Thymus (tissue), 11 donors: Measurements from ENCODE around the gene MRPL21. TPM values are rescaled to one million over a fixed set of nuclear protein-coding genes. Genes with fewer than 3 reads are reported as not detected.

ENCODE experiments used
- DNase-seq, 9 donors: peaks; one replicate each; pipeline ENCODE4 v3.0.0-alpha.2; 2013; ENCODE audit warnings: low spot score in 9 of 9, low read depth in 6 of 9, missing footprints in 1 of 9
- H3K27ac ChIP-seq, 2 donors: one replicate each; pipeline ENCODE4 v1.5.1; 2013; ENCODE audit warnings: control low read depth in 1 of 2, low read depth in 1 of 2, low read length in 1 of 2, mild to moderate bottlenecking in 1 of 2, moderate library complexity in 1 of 2
- H3K27me3 ChIP-seq, 2 donors: one replicate each; pipeline ENCODE4 v1.5.1; 2013; ENCODE audit warnings: low read length in 1 of 2; ENCODE audit not compliant: control insufficient read depth in 2 of 2, insufficient read depth in 1 of 2
- H3K36me3 ChIP-seq, 2 donors: one replicate each; pipeline ENCODE4 v1.5.1; 2013; ENCODE audit warnings: low read length in 1 of 2, mild to moderate bottlenecking in 1 of 2, moderate library complexity in 1 of 2; ENCODE audit not compliant: control insufficient read depth in 2 of 2, insufficient read depth in 2 of 2
- H3K4me1 ChIP-seq, 2 donors: one replicate each; pipeline ENCODE4 v1.5.1; 2013; ENCODE audit warnings: low read length in 2 of 2; ENCODE audit not compliant: control insufficient read depth in 2 of 2, insufficient read depth in 2 of 2
- H3K4me3 ChIP-seq, 2 donors: one replicate each; pipeline ENCODE4 v1.5.1; 2013; ENCODE audit warnings: low read length in 2 of 2, control low read depth in 1 of 2, mild to moderate bottlenecking in 1 of 2
- H3K9me3 ChIP-seq, 2 donors: one replicate each; pipeline ENCODE4 v1.5.1; 2013; ENCODE audit warnings: low read length in 1 of 2, mild to moderate bottlenecking in 1 of 2; ENCODE audit not compliant: control insufficient read depth in 2 of 2, insufficient read depth in 1 of 2
- WGBS: extraction: QIAGEN DNeasy Blood & Tissue Kit; methylation state at CpG from one replicate; pipeline ENCODE4 v1.1.7; 2013; 5-methylcytosine and 5-hydroxymethylcytosine counted together
- polyA plus RNA-seq: library from polyadenylated mRNA; stranded (reverse); fragments of 200-250 nt; gene quantifications from one replicate; pipeline ENCODE4 v1.2.3, GENCODE V29; 2013
- total RNA-seq: library from RNA; stranded (reverse); fragments of 120-200 nt; gene quantifications from one replicate; pipeline ENCODE4 v1.2.4, GENCODE V29; 2013
- donor health status: healthy.

The MRPL21 gene
- total and polyA plus RNA-seq, 2 donors = 91.9 to 101 TPM

DNA sequence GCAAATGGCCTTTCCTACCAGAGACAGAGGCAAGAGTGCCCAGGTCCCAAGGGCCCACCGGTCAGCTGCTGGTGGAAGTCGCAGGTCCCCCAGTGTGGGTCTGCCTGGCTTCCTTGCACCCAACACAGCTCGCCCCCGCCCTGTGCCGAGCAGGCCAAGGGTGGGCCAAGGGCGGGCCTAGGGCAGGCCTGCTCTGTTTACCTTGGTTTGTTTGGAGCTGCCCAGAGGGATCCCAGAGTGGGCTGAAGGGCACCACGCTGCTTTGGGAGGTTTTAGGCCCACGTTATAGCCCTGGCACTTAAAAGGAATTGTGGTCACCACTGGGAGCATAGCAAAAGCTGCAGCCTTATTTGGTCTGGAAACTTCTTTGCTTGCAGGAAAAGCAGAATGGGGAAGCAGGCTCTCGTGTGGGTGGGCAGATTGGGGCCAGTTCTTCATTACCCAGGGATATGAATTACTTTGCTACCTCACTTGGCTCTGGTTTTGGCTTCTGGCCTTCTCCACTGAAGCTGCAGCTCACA lies 39.2 kb upstream of the MRPL21 start:
- Histone ChIP-seq H3K36me3 (peaks cover 26 to 34% of the 10 kb centered on the region in 2 donors), H3K4me3 (no peak overlapping the region), H3K27ac (no peak overlapping the region), H3K4me1 (no peaks in the 10 kb centered on the region), H3K9me3 (no peaks in the 10 kb centered on the region), H3K27me3 (no peaks in the 10 kb centered on the region)
- WGBS = 81% methylated on average over 9 of the region's 9 CpGs
- no peak for DNase-seq

DNA sequence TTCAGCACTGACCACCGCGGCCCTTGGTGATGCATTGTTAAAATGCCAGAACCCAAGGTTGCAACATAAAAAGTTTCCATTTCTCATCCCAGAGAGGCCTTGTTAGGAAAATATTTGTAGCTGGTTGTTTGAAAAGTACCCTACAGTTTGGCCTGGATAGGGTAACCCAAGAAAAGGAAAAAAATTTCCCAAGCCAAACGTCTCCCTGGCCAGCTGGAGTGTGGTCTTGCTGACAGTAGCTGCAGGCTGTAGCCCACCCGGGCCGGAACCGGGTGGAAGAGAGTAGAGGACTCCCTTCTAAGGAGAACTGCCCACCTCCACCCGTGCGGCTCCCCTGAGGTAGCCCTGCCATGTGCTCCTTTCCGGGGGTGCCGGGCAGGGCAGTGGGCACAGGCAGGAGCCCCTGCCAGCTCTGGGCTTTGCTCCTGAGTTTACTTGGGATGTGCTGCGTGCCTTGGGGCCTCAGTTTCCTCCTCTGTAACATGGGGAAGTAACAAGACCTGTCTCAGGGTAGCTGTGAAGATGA lies 38.5 kb upstream of the MRPL21 start:
- H3K4me1 ChIP-seq = no peaks in the 10 kb centered on the region
- WGBS = 87% methylated on average over 11 of the region's 11 CpGs
- H3K9me3 ChIP-seq = no peaks in the 10 kb centered on the region
- DNase-seq = no peak
- H3K36me3 ChIP-seq = peaks cover 33 to 39% of the 10 kb centered on the region in 2 donors
- no peak overlapping the region for H3K27ac ChIP-seq
- no peak overlapping the region for H3K4me3 ChIP-seq
- no peaks in the 10 kb centered on the region for H3K27me3 ChIP-seq

DNA sequence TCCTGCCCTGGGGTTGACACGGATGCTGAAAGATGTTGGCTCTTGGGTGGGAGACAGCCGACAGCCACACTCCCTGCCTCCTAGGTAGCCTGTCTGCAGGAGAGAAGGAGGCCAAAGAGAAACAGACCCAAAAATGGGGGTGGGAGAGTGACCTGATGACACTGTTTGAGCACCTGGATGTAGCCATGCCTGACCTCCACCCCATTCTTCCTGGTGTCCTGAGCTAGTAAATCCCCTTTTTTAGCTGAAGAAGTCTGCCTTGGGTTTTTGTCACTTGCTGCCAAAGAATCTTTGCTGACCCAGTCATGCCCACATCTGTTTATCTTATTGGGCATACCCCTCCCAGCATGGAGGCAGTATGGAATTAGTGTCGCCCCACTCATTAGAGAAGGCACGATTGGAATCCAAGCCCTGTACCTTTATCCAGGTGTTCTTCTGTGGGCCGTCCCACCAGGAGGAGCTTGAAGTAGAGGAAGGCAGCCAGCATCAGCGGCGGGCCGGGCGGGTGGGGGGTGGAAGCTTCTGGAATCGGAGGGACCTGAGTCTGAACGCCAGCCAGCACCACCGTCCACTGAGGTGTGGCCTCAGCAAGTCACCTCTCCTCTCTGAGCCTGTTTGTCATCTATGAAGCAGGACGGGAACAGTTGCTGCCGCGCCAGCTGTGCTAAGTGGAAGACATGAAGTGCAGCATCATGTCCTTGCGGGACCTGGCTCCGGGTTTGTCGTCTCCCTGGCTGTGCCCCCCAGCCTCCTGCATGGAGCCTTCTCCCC lies 37.9 kb upstream of the MRPL21 start:
- DNase-seq = no peak

DNA sequence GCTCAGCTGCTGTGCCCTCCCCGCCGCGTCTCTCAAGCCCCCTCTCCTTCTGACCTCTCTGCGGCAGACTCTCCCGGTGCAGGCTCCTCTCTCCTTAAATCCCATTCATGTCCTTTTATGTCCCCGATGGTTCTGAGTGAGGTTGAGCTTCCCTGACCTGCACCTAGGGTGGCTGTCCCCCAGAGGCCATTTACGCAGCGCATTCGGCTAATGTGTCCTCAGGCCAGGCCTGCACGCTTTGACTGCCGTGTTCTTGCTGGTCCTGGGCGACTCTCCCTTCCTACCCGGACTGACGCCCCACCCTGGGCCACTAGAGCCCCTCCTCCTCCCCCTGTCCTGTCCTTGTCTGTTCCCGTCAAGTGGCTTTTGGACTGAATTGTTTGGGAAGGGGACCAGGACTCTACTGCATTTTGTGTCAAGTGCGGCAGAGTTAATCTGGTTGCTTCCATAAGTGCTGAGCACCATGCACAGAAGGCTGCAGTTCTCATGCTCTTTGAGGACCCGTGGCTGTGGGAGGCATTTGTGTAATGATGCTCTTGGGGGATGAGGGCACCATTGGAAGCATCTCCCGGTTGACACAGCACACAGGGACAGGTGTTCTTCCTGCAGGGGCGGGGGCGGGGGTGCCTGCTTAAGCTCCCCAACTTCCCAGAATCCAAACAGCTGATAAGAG lies 37.2 kb upstream of the MRPL21 start:
- no peaks in the 10 kb centered on the region for H3K9me3 ChIP-seq
- no peak overlapping the region for H3K4me3 ChIP-seq
- H3K27me3 ChIP-seq = no peaks in the 10 kb centered on the region
- peaks cover 45 to 53% of the 10 kb centered on the region in 2 donors for H3K36me3 ChIP-seq
- no peak for DNase-seq
- H3K4me1 ChIP-seq = no peaks in the 10 kb centered on the region
- no peak overlapping the region for H3K27ac ChIP-seq
- 97% methylated on average over 20 of the region's 20 CpGs for WGBS

More for the DNA sequence above, 37.9 kb upstream of the MRPL21 start:
- H3K4me1 ChIP-seq = no peaks in the 10 kb centered on the region
- no peaks in the 10 kb centered on the region for H3K9me3 ChIP-seq
- no peak overlapping the region for H3K4me3 ChIP-seq
- H3K27me3 ChIP-seq = no peaks in the 10 kb centered on the region
- no peak overlapping the region for H3K27ac ChIP-seq
- 93% methylated on average over 18 of the region's 18 CpGs for WGBS
- H3K36me3 ChIP-seq = peaks cover 39 to 46% of the 10 kb centered on the region in 2 donors

DNA sequence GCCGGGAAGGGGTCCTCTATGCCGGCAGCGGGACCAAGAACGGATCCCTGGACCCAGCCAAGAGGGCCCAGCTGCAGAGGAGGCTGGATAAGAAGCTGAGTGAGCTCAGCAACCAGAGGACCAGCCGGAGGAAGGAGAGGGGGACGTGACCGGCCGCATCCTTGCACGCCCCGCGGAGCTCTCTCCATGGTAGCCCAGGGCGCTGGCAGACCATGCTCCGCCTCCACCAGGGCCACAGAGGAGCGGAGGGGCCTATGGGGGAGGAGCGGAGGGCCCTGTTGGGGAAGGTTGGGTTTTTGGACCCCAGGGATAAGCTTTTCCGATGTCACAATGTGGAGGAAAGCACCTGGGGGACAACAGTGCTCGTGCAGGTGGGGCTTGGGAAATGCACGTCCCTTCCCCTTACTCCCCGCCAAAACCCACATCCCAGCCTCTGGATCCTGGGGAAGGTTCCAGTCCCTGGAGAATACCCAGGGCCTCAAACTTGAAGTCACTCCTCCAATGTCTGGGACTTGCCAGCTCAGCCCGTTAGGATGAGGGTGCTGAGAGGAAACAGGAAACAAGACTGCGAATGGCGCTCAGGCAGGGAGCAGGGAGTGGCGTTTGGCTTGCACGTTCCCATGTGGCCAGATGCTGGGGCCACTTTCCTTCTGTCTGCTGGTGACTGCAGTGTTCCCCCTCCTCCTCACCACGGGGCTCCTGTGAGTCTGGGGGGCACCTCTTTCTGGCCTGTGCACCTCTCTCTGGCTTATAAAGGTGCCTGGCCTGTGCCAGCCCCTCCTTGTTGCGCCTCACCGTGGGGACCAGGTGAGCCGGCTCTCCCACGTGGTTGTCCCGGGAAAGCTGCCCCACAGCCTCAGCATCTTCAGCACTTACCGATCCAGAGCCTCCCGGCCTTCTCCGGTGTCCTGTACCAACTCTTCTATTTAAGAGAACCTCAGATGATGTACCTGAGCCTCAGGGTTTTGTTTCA lies 36.2 kb upstream of the MRPL21 start:
- DNase-seq = no peak
- no peaks in the 10 kb centered on the region for H3K4me1 ChIP-seq
- no peaks in the 10 kb centered on the region for H3K27me3 ChIP-seq
- WGBS = 92% methylated on average over 33 of the region's 33 CpGs
- no peak overlapping the region for H3K4me3 ChIP-seq
- no peaks in the 10 kb centered on the region for H3K9me3 ChIP-seq
- no peak overlapping the region for H3K27ac ChIP-seq
- H3K36me3 ChIP-seq = peaks cover 48 to 60% of the 10 kb centered on the region in 2 donors

DNA sequence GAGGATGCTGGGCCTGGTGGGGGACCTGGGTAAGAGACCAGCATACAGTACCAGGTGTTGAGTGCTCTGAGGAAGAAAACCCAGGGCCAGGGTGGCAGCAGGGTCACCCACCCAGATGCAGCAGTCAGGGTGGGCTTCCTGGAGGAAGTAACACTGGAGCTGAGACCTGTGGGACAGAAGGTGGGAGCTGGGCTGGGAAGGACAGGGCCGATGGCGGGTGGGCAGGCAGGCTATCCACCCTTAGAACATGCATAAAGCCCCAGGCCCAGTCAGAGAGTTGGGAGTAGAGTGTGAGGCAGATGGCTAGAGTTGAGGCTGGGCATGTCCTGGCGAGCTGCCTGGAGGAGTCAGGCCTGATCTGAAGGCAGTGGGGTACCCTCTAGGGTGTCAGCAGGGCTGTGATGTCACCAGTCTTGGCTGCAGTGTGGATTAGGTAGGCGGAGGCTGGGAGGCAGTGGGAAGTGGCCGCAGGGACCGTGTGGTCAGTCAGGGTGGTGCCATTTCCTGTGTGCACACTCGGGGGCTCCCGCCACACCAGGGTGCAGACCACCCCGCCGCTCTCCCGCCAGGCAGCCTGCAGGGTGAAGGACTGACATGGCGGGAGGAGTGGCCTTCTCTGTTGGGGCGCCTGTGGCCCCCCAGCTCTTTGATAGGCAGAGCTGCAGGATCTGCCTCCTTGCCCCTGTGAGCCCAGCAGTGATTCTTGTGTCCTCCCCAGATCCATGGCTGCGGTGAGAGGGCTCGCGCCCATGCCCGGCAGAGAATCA lies 35.4 kb upstream of the MRPL21 start:
- Histone ChIP-seq H3K4me3 (no peak overlapping the region), H3K36me3 (peaks cover 55 to 69% of the 10 kb centered on the region in 2 donors), H3K4me1 (no peaks in the 10 kb centered on the region), H3K27me3 (no peaks in the 10 kb centered on the region), H3K27ac (no peak overlapping the region), H3K9me3 (no peaks in the 10 kb centered on the region)
- DNase-seq = no peak
- 97% methylated on average over 17 of the region's 17 CpGs for WGBS

DNA sequence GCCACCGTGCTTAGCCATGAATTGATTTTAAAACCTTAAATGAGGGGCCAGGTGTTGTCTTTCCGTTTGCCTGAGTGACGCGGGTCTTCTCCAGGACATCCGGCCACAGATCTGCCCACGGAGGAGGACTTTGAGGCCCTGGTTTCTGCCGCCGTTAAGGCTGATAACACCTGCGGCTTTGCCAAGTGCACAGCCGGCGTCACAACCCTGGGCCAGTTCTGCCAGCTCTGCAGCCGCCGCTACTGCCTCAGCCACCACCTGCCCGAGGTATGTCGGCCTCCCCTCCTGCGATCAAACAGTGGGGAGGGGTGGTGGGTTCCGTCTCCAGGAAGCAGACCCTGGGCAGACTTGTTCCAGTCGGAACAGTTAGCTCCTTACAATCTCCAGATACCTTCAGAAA lies 34.5 kb upstream of the MRPL21 start:
- Histone ChIP-seq H3K27me3 (no peaks in the 10 kb centered on the region), H3K4me3 (no peak overlapping the region), H3K27ac (no peak overlapping the region), H3K36me3 (peaks cover 63 to 76% of the 10 kb centered on the region in 2 donors), H3K9me3 (no peaks in the 10 kb centered on the region), H3K4me1 (no peaks in the 10 kb centered on the region)
- WGBS = 94% methylated on average over 18 of the region's 18 CpGs
- DNase-seq = no peak
